Glomerular visceral epithelial cell (primary cell): ENCODE results near the gene TMTC3.
"Not testable (repeated sequence)": the region's sequence is repeated elsewhere in the genome, so short reads cannot be mapped to it uniquely, and the experiment has no call there.

Experiments
- DNase-seq: peaks from one replicate; pipeline ENCODE4 v3.0.0-alpha.2; 2016; ENCODE audit errors: extremely low spot score

Gene TMTC3

GRCh38 chr12:88141774-88142609, at the start of gene TMTC3, which contains the start of gene CEP290:
TMTC3 (plus strand) TSS chr12:88142307; CDS start chr12:88148316, 6,009 bp downstream.
CEP290 (minus strand) TSS chr12:88142088; CDS start chr12:88141307, 781 bp downstream.
- peak; percentile 98 for DNase-seq

GRCh38 chr12:88092771-88093170, 49.3 kb upstream of the TMTC3 start:
- no peak for DNase-seq

- DNase-seq: no peak
These were observed 48.5 kb upstream of the TMTC3 start for GRCh38 chr12:88093573-88093972.

- DNase-seq: no peak
These were observed 34.1 kb upstream of the TMTC3 start for GRCh38 chr12:88108021-88108420.

GRCh38 chr12:88111074-88111652, 30.9 kb upstream of the TMTC3 start:
- peak; percentile 40 for DNase-seq

DNA sequence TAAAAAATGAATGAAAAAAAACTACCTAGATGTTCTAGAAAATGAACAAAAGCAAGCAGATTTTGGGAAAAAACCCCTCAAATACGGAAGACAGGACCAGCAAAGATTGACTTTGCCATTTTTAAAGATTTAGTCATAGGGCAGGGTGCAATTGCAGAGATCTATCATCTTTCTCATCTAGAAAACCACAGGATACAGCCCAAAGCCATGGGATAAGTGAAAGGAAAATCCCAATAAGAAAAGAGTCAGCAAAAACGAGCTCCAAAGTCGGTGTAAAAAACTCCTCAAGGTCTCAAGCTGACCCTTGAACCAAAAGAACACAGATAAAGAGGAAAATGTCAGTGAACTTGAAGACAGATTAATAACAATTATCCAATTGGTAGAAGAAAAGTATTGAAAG, 28.2 kb upstream of the TMTC3 start:
- DNase-seq: no peak

- DNase-seq: no peak
These were observed 19.4 kb upstream of the TMTC3 start for GRCh38 chr12:88122666-88123065.

GRCh38 chr12:88127099-88127498, 15.0 kb upstream of the TMTC3 start:
- no peak for DNase-seq

DNA sequence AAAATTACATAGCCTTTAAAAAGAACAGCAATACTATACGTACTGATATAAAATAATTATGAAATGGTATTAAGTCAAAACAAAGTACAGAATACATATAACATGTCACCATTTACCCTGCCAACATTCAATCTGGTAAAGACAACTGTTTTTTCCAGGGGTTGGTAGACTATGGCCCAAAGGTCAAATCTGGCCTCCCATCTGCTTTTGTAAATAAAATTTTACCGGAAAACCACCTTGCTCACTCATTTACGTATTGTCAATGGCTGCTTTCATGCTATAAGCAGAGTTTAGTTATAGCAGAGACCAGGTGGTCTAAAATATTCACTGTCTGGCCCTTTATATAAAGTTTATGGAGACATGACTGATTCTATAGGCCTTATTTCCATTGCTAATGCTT, 14.3 kb upstream of the TMTC3 start:
- no peak for DNase-seq

GRCh38 chr12:88132392-88132791, 9.7 kb upstream of the TMTC3 start:
- DNase-seq: no peak

DNA sequence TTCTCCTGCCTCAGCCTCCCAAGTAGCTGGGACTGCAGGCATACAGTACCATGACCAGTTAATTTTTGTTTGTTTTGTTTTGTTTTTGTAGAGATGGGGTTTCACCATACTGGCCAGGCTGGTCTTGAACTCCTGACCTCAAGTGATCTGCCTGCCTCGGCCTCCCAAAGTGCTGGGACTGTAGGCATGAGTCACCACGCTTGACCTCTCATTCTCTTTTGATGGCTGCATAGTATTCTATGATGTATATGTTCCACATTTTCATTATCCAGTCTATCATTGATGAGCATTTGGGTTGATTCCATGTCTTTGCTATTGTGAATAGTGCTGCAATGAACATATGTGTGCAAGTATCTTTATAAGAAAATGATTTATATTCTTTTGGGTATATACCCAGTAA, 8.9 kb upstream of the TMTC3 start:
- not testable (repeated sequence) for DNase-seq

- not testable (repeated sequence) for DNase-seq
These were observed 2.4 kb upstream of the TMTC3 start for GRCh38 chr12:88139711-88140110.

DNA sequence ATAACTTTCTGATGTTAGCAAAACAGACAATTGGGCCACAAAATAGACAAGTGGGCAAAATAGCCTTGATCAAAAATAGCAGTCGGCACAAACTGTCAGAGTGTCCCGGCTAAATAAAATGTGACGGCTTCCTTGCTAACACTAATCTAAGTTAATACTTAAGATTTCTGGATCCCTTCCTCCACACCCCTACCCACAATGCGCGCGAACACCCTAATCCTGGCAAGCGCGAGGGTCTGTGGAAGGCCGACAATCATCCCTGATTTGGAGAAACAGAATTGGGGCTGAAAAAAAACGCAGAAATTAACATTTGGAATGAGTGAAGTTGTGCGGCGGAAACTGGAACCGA, 708 bp upstream of the TMTC3 start:
- DNase-seq: no peak

- peak; percentile 2 for DNase-seq
These were observed 494 bp downstream of the TMTC3 start for GRCh38 chr12:88142610-88142991.

- DNase-seq: no peak
These were observed 1.9 kb downstream of the TMTC3 start for GRCh38 chr12:88144037-88144436.

GRCh38 chr12:88144546-88145468, 2.7 kb downstream of the TMTC3 start:
- no peak for DNase-seq

DNA sequence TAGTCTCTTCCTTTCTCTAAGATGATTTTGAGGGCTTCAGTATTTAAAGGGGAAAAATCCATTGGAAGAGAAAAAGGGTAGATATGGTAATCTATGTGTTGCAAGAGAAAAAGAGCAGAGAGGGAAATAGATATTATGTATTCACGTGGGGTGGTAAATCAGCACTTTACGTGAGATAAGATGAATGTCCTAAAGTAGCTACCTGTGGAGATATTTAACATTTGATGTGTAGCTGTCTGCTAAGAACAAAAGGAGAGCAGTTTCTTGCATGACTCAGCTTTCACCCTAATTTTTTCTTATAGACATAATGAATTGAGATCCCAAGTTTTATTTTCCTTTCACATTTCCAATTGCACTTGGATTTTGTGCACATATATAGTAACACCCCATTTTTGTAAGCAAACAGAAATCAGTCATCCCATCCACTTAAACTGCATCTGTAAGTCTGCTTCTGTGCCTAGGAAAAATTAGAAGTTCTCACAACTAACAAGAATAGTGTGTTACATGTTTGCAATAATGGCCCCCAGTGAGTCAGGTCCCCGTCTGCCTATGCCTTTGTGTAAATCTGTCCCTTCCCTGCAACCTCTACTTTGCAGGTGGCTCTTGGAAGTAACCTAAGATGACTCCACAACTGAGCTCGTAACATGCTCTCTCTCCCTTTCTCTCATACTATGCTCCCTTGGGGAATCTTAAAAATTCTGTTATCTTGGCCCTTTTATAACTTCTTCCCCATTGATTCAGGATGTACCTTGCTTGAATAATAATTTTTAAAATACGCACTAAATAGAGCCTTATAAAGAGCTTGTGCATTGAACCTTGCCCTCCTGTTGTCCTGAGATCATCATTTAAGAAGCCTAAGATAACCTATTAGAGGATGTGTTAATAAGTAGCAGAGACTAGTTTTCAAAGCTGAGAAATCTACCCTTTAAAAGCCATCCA, 3.7 kb downstream of the TMTC3 start:
- peak; percentile 0 for DNase-seq

DNA sequence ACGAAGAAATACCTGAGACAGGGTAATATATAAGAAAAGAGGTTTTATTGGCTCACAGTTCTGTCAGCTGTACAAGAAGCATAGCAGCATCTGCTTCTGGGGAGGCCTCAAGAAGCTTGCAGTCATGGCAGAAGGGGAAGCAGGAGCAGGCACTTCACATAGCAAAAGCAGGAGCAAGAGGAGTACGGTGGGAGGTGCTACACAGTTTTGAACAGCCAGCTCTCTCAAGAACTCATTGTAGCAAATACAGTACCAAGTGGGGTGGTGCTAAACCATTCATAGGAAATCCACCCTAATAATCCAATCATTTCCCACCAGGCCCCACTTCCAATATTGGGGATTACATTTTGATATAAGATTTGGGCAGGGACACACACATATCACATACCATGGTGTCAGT, 8.0 kb downstream of the TMTC3 start:
- DNase-seq: no peak

DNA sequence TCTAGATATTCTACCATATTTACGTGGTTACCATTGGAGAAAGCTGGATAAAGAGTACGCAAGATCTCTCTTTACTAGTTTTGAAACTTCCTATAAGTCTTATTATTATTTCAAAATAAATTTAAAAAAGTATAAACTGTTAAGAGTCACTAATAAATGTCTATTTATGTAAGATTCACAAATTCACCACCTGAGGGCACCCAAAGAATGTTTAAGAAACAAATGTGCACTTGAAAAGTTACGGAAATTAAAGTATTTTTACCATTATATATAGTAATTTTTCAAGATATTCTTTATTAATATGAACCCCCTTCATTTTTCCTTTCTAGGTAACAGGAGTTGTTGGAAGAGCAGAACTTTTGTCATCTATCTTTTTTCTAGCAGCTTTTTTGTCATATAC, 11.9 kb downstream of the TMTC3 start:
- peak; percentile 40 for DNase-seq

DNA sequence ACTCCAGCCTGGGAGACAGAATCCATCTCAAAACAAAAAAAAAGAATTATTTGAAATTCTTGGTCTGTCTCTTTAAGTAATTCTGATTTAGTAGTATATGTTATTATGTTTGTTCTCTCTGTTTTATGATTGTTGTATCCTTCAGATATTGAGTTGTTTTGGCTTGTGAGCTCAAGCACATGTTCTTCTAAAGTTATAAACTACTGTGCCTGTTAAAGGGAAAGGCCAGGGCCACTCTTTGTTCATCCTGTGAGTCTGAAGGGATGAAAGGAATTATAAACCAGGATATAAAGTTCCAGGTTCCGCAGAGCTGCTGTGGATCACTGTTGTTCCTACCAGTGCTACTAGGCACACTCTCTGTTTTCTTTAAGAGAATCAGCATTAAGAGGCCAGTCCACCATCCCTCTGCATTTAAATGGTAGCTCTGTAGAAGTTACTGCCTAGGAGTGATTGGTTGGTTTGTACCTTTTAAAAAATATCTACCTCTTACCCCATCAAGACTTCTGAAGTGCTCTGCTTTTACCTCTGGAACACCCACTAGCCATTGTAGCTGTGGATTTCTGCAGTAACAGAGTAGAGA, 14.1 kb downstream of the TMTC3 start:
- DNase-seq: no peak

GRCh38 chr12:88163371-88163770, 21.3 kb downstream of the TMTC3 start:
- no peak for DNase-seq
